HEK293 (cell line): Measurements from ENCODE around the gene PTGR2.

Experiments used
- CTCF ChIA-PET: fragments of 350-600 bp; formaldehyde crosslinking; extraction: SDS; loops from one replicate; lab custom pipeline; 2021; ENCODE audit warnings: antibody characterized with exemption; lab: Yijun Ruan, JAX
- POLR2A ChIA-PET: fragments of 300-600 bp; formaldehyde crosslinking; extraction: SDS; loops from one replicate; lab custom pipeline; 2020; ENCODE audit warnings: antibody characterized with exemption, inconsistent platforms; lab: Yijun Ruan, JAX
- H3K27ac ChIP-seq: fragments of 200-500 bp; sonication (Bioruptor generic); 2 replicates; pipeline ENCODE4 v1.5.1; 2014; ENCODE audit warnings: low read depth, low read length, control low read depth, inconsistent platforms; ENCODE audit errors: extremely low read depth
- H3K36me3 ChIP-seq, 2 experiments: fragments of 200-500 bp in 1 of 2; sonication (Bioruptor generic) in 1 of 2; 1 replicate in 1 of 2; 2 replicates in 1 of 2; pipeline ENCODE4 v1.5.1; 2014 to 2017; ENCODE audit warnings: inconsistent platforms in 2 of 2, low read length in 2 of 2; ENCODE audit not compliant: control insufficient read depth in 2 of 2, insufficient read depth in 1 of 2
- H3K4me1 ChIP-seq: fragments of 200-500 bp; sonication (Bioruptor generic); 2 replicates; pipeline ENCODE4 v1.5.1; 2014; ENCODE audit warnings: mild to moderate bottlenecking, low read length, inconsistent platforms; ENCODE audit not compliant: control insufficient read depth, insufficient read depth
- H3K4me3 ChIP-seq: 2 replicates; pipeline ENCODE4 v1.5.1; 2011; ENCODE audit warnings: low read depth, mild to moderate bottlenecking, control low read depth, low read length, moderate library complexity
- H3K9me3 ChIP-seq: fragments of 200-500 bp; sonication (Bioruptor generic); 2 replicates; pipeline ENCODE4 v1.5.1; 2014; ENCODE audit warnings: low read depth, low read length, inconsistent platforms; ENCODE audit not compliant: control insufficient read depth, insufficient read depth
- ATF2 ChIP-seq: fragments of 450-650 bp; formaldehyde crosslinking; IDR thresholded peaks from 2 replicates; pipeline ENCODE4 v1.5.1; 2016; ENCODE audit warnings: missing biosample characterization, missing genetic modification characterization, low read depth
- HOXC10 ChIP-seq: sonication (generic); formaldehyde crosslinking; IDR thresholded peaks from 2 replicates; pipeline ENCODE4 v1.8.1; 2023; ENCODE audit warnings: mild to moderate bottlenecking, missing genetic modification reagents
- IKZF3 ChIP-seq: fragments of 450-650 bp; IDR thresholded peaks from 2 replicates; pipeline ENCODE4 v1.5.0; 2018; ENCODE audit warnings: missing biosample characterization, mild to moderate bottlenecking, missing genetic modification characterization, moderate library complexity
- KLF10 ChIP-seq: fragments of 450-650 bp; IDR thresholded peaks from 2 replicates; pipeline ENCODE4 v1.5.1; 2018; ENCODE audit warnings: missing biosample characterization, mild to moderate bottlenecking, missing genetic modification characterization
- KLF16 ChIP-seq: fragments of 450-650 bp; formaldehyde crosslinking; IDR thresholded peaks from 2 replicates; pipeline ENCODE4 v1.5.1; 2017; ENCODE audit warnings: missing biosample characterization, missing genetic modification characterization
- MYNN ChIP-seq: fragments of 450-650 bp; formaldehyde crosslinking; IDR thresholded peaks from 2 replicates; pipeline ENCODE4 v1.5.1; 2016; ENCODE audit warnings: missing biosample characterization, missing genetic modification characterization, borderline replicate concordance
- SETDB1 ChIP-seq: IDR thresholded peaks from one replicate; pipeline ENCODE4 v1.6.1; 2017; ENCODE audit warnings: mild to moderate bottlenecking, low read length, moderate library complexity, mixed read lengths; ENCODE audit not compliant: insufficient read length
- TRIM28 ChIP-seq: IDR thresholded peaks from 2 replicates; pipeline ENCODE4 v1.6.1; 2011; ENCODE audit warnings: low read length, control low read depth, borderline replicate concordance
- ZBTB10 ChIP-seq: fragments of 450-650 bp; formaldehyde crosslinking; IDR thresholded peaks from 2 replicates; pipeline ENCODE4 v1.5.1; 2016; ENCODE audit warnings: missing biosample characterization, missing genetic modification characterization
- ZBTB21 ChIP-seq: fragments of 450-650 bp; formaldehyde crosslinking; IDR thresholded peaks from 2 replicates; pipeline ENCODE4 v1.5.1; 2017; ENCODE audit warnings: missing biosample characterization, missing genetic modification characterization
- ZBTB7A ChIP-seq: fragments of 450-650 bp; formaldehyde crosslinking; IDR thresholded peaks from 2 replicates; pipeline ENCODE4 v1.5.1; 2016; ENCODE audit warnings: low read depth, missing biosample characterization, missing genetic modification characterization
- ZNF121 ChIP-seq: fragments of 450-650 bp; formaldehyde crosslinking; IDR thresholded peaks from 2 replicates; pipeline ENCODE4 v1.5.1; 2016; ENCODE audit warnings: missing biosample characterization, missing genetic modification characterization
- ZNF146 ChIP-seq: fragments of 450-650 bp; formaldehyde crosslinking; IDR thresholded peaks from 2 replicates; pipeline ENCODE4 v1.5.1; 2016; ENCODE audit warnings: missing biosample characterization, missing genetic modification characterization
- ZNF18 ChIP-seq: fragments of 450-650 bp; formaldehyde crosslinking; IDR thresholded peaks from 2 replicates; pipeline ENCODE4 v1.5.1; 2016; ENCODE audit warnings: missing biosample characterization, missing genetic modification characterization
- ZNF19 ChIP-seq: fragments of 450-650 bp; formaldehyde crosslinking; IDR thresholded peaks from 2 replicates; pipeline ENCODE4; 2016; ENCODE audit warnings: missing biosample characterization, missing genetic modification characterization, low read depth
- ZNF202 ChIP-seq: fragments of 450-650 bp; formaldehyde crosslinking; IDR thresholded peaks from 2 replicates; pipeline ENCODE4 v1.5.1; 2016; ENCODE audit warnings: missing biosample characterization, missing genetic modification characterization, borderline replicate concordance
- ZNF214 ChIP-seq: fragments of 450-650 bp; formaldehyde crosslinking; IDR thresholded peaks from 2 replicates; pipeline ENCODE4 v1.5.1; 2017; ENCODE audit warnings: missing biosample characterization, mild to moderate bottlenecking, missing genetic modification characterization, borderline replicate concordance
- ZNF280C ChIP-seq: fragments of 450-650 bp; formaldehyde crosslinking; IDR thresholded peaks from 2 replicates; pipeline ENCODE4 v1.5.1; 2016; ENCODE audit warnings: missing biosample characterization, missing genetic modification characterization
- ZNF324 ChIP-seq: fragments of 450-650 bp; formaldehyde crosslinking; IDR thresholded peaks from 2 replicates; pipeline ENCODE4 v1.5.1; 2016; ENCODE audit warnings: missing biosample characterization, missing genetic modification characterization
- ZNF488 ChIP-seq: fragments of 450-650 bp; formaldehyde crosslinking; IDR thresholded peaks from 2 replicates; pipeline ENCODE4 v1.5.1; 2016; ENCODE audit warnings: missing biosample characterization, missing genetic modification characterization
- ZNF571 ChIP-seq: fragments of 450-650 bp; formaldehyde crosslinking; IDR thresholded peaks from 2 replicates; pipeline ENCODE4 v1.5.0; 2017; ENCODE audit warnings: missing biosample characterization, missing genetic modification characterization
- ZNF600 ChIP-seq: fragments of 450-650 bp; formaldehyde crosslinking; IDR thresholded peaks from 2 replicates; pipeline ENCODE4 v1.5.1; 2016; ENCODE audit warnings: missing biosample characterization, missing genetic modification characterization
- ZNF623 ChIP-seq: fragments of 450-650 bp; formaldehyde crosslinking; IDR thresholded peaks from 2 replicates; pipeline ENCODE4 v1.5.1; 2016; ENCODE audit warnings: missing biosample characterization, missing genetic modification characterization
- ZNF76 ChIP-seq: fragments of 450-650 bp; formaldehyde crosslinking; IDR thresholded peaks from 2 replicates; pipeline ENCODE4; 2016; ENCODE audit warnings: low read depth, missing biosample characterization, missing genetic modification characterization, borderline replicate concordance
- ZNF830 ChIP-seq: fragments of 450-650 bp; IDR thresholded peaks from 2 replicates; pipeline ENCODE4 v1.5.0; 2018; ENCODE audit warnings: missing biosample characterization, missing genetic modification characterization, low read depth, mild to moderate bottlenecking, moderate library complexity
- ZSCAN30 ChIP-seq: fragments of 450-650 bp; IDR thresholded peaks from 2 replicates; pipeline ENCODE4 v1.5.1; 2018; ENCODE audit warnings: missing biosample characterization, mild to moderate bottlenecking, missing genetic modification characterization, moderate library complexity

The PTGR2 gene

GRCh38 chr14:73877790-73878189 lies 26.2 kb downstream of the PTGR2 start:
- ChIA-PET CTCF (interaction anchor here (0.7 kb wide), 1 partner anchor 777 kb away, joined by 3 read pairs; no protein-coding TSS in a partner anchor), POLR2A (no interaction called here)
- peaks cover 5% of the 10 kb centered on the region; the same call in 1 of the 2 replicates for H3K4me1 ChIP-seq
- H3K27ac ChIP-seq, result no peak overlapping the region
- H3K4me3 ChIP-seq, result no peak overlapping the region
- peaks cover 12 to 17% of the 10 kb centered on the region in 2 experiments for H3K36me3 ChIP-seq
- no peaks in the 10 kb centered on the region for H3K9me3 ChIP-seq
- TF ChIP-seq ZNF146 (tag by site-specific recombination) (no peak), ZNF121 (no peak), TRIM28 (no peak), HOXC10 (no peak), ZNF76 (tag by site-specific recombination) (no peak), ZNF214 (tag by site-specific recombination) (no peak), ATF2 (no peak), ZNF488 (no peak), ZNF324 (no peak), ZNF18 (tag by site-specific recombination) (no peak), ZNF830 (tag by site-specific recombination) (no peak), ZNF571 (tag by site-specific recombination) (no peak), ZNF202 (tag by site-specific recombination) (no peak), SETDB1 (no peak)

- H3K36me3 ChIP-seq, result peaks cover 12 to 17% of the 10 kb centered on the region in 2 experiments
- peaks cover 5% of the 10 kb centered on the region; the same call in 1 of the 2 replicates for H3K4me1 ChIP-seq
- ChIA-PET CTCF (no interaction called here), POLR2A (no interaction called here)
- TF ChIP-seq KLF16, result no peak
- no peak for TF ChIP-seq IKZF3 (tag by site-specific recombination)
- no peak for TF ChIP-seq MYNN
- H3K4me3 ChIP-seq, result no peak overlapping the region
- no peaks in the 10 kb centered on the region for H3K9me3 ChIP-seq
- no peak overlapping the region for H3K27ac ChIP-seq
These were observed 26.8 kb downstream of the PTGR2 start for GRCh38 chr14:73878436-73878835.

- Histone ChIP-seq H3K36me3 (peaks cover 12 to 17% of the 10 kb centered on the region in 2 experiments), H3K9me3 (no peaks in the 10 kb centered on the region), H3K4me1 (peaks cover 5% of the 10 kb centered on the region; the same call in 1 of the 2 replicates), H3K27ac (no peak overlapping the region), H3K4me3 (no peak overlapping the region)
- ChIA-PET CTCF (interaction anchor here (1.0 kb wide), 1 partner anchor 8 kb away, joined by 3 read pairs; no protein-coding TSS in a partner anchor), POLR2A (no interaction called here)
- TF ChIP-seq ZNF623 (tag by site-specific recombination) (no peak), KLF10 (tag by site-specific recombination) (no peak), ZBTB7A (tag by site-specific recombination) (no peak), ZSCAN30 (tag by site-specific recombination) (no peak), ZNF280C (tag by site-specific recombination) (no peak), ZNF19 (no peak), ZNF600 (tag by site-specific recombination) (no peak), ZBTB10 (tag by site-specific recombination) (no peak), ZBTB21 (no peak)
These were observed 27.4 kb downstream of the PTGR2 start for GRCh38 chr14:73879027-73879426.
